Measurements from ENCODE around the gene ITIH3.

DNA sequence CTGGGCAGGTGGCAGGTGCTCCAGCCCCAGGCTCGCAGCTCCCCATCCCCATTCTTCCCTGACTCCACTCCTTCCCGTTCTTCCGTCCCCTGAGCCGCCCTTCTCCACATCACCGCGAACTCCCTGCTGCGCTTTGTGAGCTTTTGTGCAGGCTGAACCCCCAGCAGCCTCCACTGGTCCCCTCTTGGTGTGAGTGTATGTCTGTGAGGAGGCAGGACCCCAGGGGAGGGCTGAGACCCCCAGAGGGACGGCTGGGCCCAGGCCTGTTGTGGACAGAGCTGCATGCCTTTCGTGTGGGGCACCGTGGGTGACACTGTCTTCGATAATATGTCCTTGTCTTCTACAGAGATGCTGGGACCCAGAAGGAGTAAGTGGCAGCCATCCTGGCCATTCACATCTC lies 7.3 kb upstream of the ITIH3 start:
- TF ChIP-seq, protein P1, sequence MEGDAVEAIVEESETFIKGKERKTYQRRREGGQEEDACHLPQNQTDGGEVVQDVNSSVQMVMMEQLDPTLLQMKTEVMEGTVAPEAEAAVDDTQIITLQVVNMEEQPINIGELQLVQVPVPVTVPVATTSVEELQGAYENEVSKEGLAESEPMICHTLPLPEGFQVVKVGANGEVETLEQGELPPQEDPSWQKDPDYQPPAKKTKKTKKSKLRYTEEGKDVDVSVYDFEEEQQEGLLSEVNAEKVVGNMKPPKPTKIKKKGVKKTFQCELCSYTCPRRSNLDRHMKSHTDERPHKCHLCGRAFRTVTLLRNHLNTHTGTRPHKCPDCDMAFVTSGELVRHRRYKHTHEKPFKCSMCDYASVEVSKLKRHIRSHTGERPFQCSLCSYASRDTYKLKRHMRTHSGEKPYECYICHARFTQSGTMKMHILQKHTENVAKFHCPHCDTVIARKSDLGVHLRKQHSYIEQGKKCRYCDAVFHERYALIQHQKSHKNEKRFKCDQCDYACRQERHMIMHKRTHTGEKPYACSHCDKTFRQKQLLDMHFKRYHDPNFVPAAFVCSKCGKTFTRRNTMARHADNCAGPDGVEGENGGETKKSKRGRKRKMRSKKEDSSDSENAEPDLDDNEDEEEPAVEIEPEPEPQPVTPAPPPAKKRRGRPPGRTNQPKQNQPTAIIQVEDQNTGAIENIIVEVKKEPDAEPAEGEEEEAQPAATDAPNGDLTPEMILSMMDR (IDR thresholded peaks at IDR 0.05; ENCODE audit: poor library complexity), result no peak
- TF ChIP-seq EZH2 (IDR thresholded peaks at IDR 0.05; ENCODE audit: borderline replicate concordance), result no peak
